WTC11 (cell line): ENCODE results near the gene DCST2. TPM values are rescaled to one million over a fixed set of nuclear protein-coding genes. Genes with fewer than 3 reads are reported as not detected.

ENCODE experiments used
- ATAC-seq: fragments of 200-7000 bp; cut with Tn5 transposase; 2 replicates; pipeline ENCODE4 v1.10.0; 2021; ENCODE audit warnings: mild to moderate bottlenecking, moderate library complexity
- CTCF ChIA-PET: fragments of 300-600 bp; sonication (Branson Sonifier 250); formaldehyde crosslinking; loops from one replicate; lab custom pipeline; 2021; ENCODE audit warnings: antibody characterized with exemption; lab: Charles Lee
- POLR2A ChIA-PET: fragments of 350-600 bp; sonication (Branson Sonifier 250); formaldehyde crosslinking; loops from one replicate; lab custom pipeline; 2021; ENCODE audit warnings: antibody characterized with exemption; lab: Charles Lee
- DNase-seq: peaks from one replicate; pipeline ENCODE4 v3.0.0; 2021; ENCODE audit warnings: low spot score
- H3K27ac Mint-ChIP-seq: 2 replicates; pipeline ENCODE4 v1.8.0; 2021; ENCODE audit warnings: mixed read lengths
- H3K27me3 Mint-ChIP-seq: 2 replicates; pipeline ENCODE4 v1.8.0; 2021; ENCODE audit warnings: low read depth, mild to moderate bottlenecking, moderate library complexity, mixed read lengths
- H3K36me3 Mint-ChIP-seq: 2 replicates; pipeline ENCODE4 v1.8.0; 2021; ENCODE audit warnings: mixed read lengths
- H3K4me1 Mint-ChIP-seq: 2 replicates; pipeline ENCODE4 v1.8.0; 2022; ENCODE audit warnings: mixed read lengths
- H3K4me3 Mint-ChIP-seq: 2 replicates; pipeline ENCODE4 v1.8.0; 2021; ENCODE audit warnings: mild to moderate bottlenecking, moderate library complexity, mixed read lengths
- H3K9me3 Mint-ChIP-seq: 2 replicates; pipeline ENCODE4 v1.8.0; 2021; ENCODE audit warnings: mixed read lengths
- CREM ChIP-seq: sonication (generic); formaldehyde crosslinking; IDR thresholded peaks from 2 replicates; pipeline ENCODE4 v1.8.1; 2022; ENCODE audit warnings: mild to moderate bottlenecking, missing genetic modification reagents, moderate library complexity
- EMX1 ChIP-seq: fragments of 250-450 bp; sonication (Bioruptor Pico); IDR thresholded peaks from 2 replicates; pipeline ENCODE4 v1.8.0; 2021; ENCODE audit warnings: mild to moderate bottlenecking
- GTF2I ChIP-seq: fragments of 250-450 bp; sonication (Bioruptor Pico); conservative IDR thresholded peaks from 2 replicates; pipeline ENCODE4 v1.4.0; 2021; ENCODE audit warnings: mild to moderate bottlenecking
- JUN ChIP-seq: sonication (generic); formaldehyde crosslinking; IDR thresholded peaks from 2 replicates; pipeline ENCODE4 v1.8.0; 2023; ENCODE audit warnings: mild to moderate bottlenecking, missing genetic modification reagents
- OVOL2 ChIP-seq: fragments of 250-450 bp; sonication (Bioruptor Pico); IDR thresholded peaks from 2 replicates; pipeline ENCODE4 v1.9.0; 2021; ENCODE audit warnings: mild to moderate bottlenecking, borderline replicate concordance
- TEAD4 ChIP-seq: sonication (generic); formaldehyde crosslinking; IDR thresholded peaks from 2 replicates; pipeline ENCODE4 v1.8.0; 2022; ENCODE audit warnings: mild to moderate bottlenecking, missing genetic modification reagents
- total RNA-seq: library from RNA; stranded (reverse); gene quantifications from 3 replicates; pipeline ENCODE4 v1.2.3, GENCODE V29; 2021
- TF ChIP-seq, protein P1 (sequence below): fragments of 250-450 bp; sonication (Bioruptor Pico); IDR thresholded peaks from 2 replicates; pipeline ENCODE4 v1.9.0; 2021; ENCODE audit warnings: moderate library complexity, mild to moderate bottlenecking, inconsistent platforms, borderline replicate concordance
- TF ChIP-seq, protein P2 (sequence below): sonication (generic); formaldehyde crosslinking; conservative IDR thresholded peaks from 2 replicates; pipeline ENCODE4 v1.8.1; 2022; ENCODE audit warnings: mild to moderate bottlenecking, missing genetic modification reagents
- TF ChIP-seq, protein P3 (sequence below): sonication (generic); formaldehyde crosslinking; IDR thresholded peaks from 2 replicates; pipeline ENCODE4 v1.8.0; 2022; ENCODE audit warnings: mild to moderate bottlenecking, missing genetic modification reagents
- TF ChIP-seq, protein P4 (sequence below): sonication (generic); formaldehyde crosslinking; IDR thresholded peaks from 2 replicates; pipeline ENCODE4 v1.8.1; 2023; ENCODE audit warnings: mild to moderate bottlenecking, missing genetic modification reagents, borderline replicate concordance
- TF ChIP-seq, protein P5 (sequence below): sonication (generic); formaldehyde crosslinking; IDR thresholded peaks from 2 replicates; pipeline ENCODE4 v1.8.1; 2022; ENCODE audit warnings: low read depth, mild to moderate bottlenecking, moderate library complexity, missing genetic modification reagents, borderline replicate concordance
- TF ChIP-seq, protein P6 (sequence below): sonication (generic); formaldehyde crosslinking; IDR thresholded peaks from 2 replicates; pipeline ENCODE4 v1.8.1; 2023; ENCODE audit warnings: mild to moderate bottlenecking, moderate library complexity, missing genetic modification reagents

The DCST2 gene
- total RNA-seq, 1 experiment from 2014 or later, result 0.83 TPM

DNA sequence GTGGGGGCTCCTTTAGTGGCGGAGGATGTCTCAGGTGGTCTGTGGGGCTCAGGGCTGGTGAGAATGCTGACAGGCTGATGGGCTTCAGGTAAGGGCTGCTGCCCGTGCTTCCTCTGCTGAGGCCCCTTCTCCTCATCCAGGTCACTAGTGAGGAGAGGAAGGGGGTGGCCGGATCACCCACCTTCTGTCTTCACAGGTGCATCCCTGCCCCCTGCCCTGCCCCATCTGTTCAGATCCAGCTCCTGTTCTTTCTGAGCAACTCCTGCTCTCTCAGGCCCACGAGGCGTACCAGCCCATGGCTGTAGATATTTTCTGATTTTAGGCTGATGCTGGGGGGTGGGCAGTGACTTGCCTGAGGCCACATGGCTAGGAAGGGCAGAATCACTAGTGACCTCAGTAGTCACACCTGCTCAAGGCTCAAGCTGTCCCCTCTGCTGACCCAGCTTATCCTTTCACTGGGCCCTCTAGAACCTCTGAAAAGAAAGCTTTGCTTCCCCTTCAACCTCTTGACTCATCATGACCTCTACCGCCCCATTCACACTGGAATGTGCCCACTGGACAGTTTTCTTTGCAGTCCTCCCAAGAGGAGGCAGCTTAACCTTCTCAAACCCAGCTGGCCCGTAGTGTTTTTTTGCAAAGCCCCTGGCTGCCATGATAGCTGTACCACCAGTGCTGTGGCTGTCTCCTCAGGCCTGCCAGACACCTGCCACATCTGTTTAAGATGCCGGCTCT, 14.8 kb downstream of the DCST2 start:
- TF ChIP-seq JUN (CRISPR knock-in tag), result no peak
- TF ChIP-seq, protein P1, sequence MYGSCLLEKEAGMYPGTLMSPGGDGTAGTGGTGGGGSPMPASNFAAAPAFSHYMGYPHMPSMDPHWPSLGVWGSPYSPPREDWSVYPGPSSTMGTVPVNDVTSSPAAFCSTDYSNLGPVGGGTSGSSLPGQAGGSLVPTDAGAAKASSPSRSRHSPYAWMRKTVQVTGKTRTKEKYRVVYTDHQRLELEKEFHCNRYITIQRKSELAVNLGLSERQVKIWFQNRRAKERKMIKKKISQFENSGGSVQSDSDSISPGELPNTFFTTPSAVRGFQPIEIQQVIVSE (CRISPR knock-in tag), result no peak
- TF ChIP-seq, protein P2, sequence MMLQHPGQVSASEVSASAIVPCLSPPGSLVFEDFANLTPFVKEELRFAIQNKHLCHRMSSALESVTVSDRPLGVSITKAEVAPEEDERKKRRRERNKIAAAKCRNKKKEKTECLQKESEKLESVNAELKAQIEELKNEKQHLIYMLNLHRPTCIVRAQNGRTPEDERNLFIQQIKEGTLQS, result no peak
- no peak overlapping the region for H3K4me3 Mint-ChIP-seq
- ATAC-seq (no peak), DNase-seq (no peak)
- no peaks in the 10 kb centered on the region for H3K9me3 Mint-ChIP-seq
- peaks cover 34% of the 10 kb centered on the region for H3K4me1 Mint-ChIP-seq
- no peak overlapping the region for H3K27ac Mint-ChIP-seq
- peaks cover 4% of the 10 kb centered on the region; the same call in 1 of the 2 replicates for H3K27me3 Mint-ChIP-seq
- POLR2A ChIA-PET, result interaction anchor here (1.5 to 2.0 kb wide), 3 partner anchors 25 to 48 kb away, joined by 3 to 14 read pairs (median 3); partner anchors contain the start of genes LENEP and SHC1
- CTCF ChIA-PET, result interaction anchor here (1.0 to 4.9 kb wide), 16 partner anchors 12 to 208 kb away, joined by 3 to 49 read pairs (median 10); partner anchors contain the start of genes ADAM15, LENEP, PBXIP1 and SHC1
- H3K36me3 Mint-ChIP-seq, result peaks cover 3% of the 10 kb centered on the region; the same call in 1 of the 2 replicates

DNA sequence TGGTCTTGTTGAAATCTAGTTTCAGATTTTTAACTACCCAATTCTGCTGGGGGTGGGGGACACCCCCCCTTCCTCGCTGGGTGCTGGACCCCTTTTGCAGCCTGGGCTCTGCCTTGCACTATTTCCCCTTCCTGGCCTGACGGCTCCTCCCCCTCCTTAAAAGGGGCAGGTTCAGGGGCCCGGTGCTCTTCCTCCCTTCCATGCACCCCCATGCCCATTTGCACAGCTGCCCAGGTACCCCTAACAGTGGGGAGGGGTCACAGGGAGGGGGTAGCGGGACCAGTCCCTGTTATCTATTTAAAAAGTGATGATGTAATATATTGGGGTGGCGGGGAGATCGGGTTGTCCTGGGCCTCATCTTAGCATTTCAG, 15.7 kb downstream of the DCST2 start:
- TF ChIP-seq GTF2I (CRISPR knock-in tag) (no peak), CREM (no peak), OVOL2 (CRISPR knock-in tag) (no peak), TEAD4 (CRISPR knock-in tag) (no peak), EMX1 (CRISPR knock-in tag) (no peak)
- TF ChIP-seq, protein P3, sequence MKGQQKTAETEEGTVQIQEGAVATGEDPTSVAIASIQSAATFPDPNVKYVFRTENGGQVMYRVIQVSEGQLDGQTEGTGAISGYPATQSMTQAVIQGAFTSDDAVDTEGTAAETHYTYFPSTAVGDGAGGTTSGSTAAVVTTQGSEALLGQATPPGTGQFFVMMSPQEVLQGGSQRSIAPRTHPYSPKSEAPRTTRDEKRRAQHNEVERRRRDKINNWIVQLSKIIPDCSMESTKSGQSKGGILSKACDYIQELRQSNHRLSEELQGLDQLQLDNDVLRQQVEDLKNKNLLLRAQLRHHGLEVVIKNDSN (CRISPR knock-in tag), result no peak
- TF ChIP-seq, protein P4, sequence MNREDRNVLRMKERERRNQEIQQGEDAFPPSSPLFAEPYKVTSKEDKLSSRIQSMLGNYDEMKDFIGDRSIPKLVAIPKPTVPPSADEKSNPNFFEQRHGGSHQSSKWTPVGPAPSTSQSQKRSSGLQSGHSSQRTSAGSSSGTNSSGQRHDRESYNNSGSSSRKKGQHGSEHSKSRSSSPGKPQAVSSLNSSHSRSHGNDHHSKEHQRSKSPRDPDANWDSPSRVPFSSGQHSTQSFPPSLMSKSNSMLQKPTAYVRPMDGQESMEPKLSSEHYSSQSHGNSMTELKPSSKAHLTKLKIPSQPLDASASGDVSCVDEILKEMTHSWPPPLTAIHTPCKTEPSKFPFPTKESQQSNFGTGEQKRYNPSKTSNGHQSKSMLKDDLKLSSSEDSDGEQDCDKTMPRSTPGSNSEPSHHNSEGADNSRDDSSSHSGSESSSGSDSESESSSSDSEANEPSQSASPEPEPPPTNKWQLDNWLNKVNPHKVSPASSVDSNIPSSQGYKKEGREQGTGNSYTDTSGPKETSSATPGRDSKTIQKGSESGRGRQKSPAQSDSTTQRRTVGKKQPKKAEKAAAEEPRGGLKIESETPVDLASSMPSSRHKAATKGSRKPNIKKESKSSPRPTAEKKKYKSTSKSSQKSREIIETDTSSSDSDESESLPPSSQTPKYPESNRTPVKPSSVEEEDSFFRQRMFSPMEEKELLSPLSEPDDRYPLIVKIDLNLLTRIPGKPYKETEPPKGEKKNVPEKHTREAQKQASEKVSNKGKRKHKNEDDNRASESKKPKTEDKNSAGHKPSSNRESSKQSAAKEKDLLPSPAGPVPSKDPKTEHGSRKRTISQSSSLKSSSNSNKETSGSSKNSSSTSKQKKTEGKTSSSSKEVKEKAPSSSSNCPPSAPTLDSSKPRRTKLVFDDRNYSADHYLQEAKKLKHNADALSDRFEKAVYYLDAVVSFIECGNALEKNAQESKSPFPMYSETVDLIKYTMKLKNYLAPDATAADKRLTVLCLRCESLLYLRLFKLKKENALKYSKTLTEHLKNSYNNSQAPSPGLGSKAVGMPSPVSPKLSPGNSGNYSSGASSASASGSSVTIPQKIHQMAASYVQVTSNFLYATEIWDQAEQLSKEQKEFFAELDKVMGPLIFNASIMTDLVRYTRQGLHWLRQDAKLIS, result no peak
- TF ChIP-seq, protein P5, sequence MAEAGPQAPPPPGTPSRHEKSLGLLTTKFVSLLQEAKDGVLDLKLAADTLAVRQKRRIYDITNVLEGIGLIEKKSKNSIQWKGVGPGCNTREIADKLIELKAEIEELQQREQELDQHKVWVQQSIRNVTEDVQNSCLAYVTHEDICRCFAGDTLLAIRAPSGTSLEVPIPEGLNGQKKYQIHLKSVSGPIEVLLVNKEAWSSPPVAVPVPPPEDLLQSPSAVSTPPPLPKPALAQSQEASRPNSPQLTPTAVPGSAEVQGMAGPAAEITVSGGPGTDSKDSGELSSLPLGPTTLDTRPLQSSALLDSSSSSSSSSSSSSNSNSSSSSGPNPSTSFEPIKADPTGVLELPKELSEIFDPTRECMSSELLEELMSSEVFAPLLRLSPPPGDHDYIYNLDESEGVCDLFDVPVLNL (CRISPR knock-in tag), result no peak
- TF ChIP-seq, protein P6, sequence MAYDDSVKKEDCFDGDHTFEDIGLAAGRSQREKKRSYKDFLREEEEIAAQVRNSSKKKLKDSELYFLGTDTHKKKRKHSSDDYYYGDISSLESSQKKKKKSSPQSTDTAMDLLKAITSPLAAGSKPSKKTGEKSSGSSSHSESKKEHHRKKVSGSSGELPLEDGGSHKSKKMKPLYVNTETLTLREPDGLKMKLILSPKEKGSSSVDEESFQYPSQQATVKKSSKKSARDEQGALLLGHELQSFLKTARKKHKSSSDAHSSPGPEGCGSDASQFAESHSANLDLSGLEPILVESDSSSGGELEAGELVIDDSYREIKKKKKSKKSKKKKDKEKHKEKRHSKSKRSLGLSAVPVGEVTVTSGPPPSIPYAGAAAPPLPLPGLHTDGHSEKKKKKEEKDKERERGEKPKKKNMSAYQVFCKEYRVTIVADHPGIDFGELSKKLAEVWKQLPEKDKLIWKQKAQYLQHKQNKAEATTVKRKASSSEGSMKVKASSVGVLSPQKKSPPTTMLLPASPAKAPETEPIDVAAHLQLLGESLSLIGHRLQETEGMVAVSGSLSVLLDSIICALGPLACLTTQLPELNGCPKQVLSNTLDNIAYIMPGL (CRISPR knock-in tag), result no peak
- TF ChIP-seq, protein P2, result no peak
- POLR2A ChIA-PET, result interaction anchor here (0.7 to 3.5 kb wide), 10 partner anchors 15 to 49 kb away, joined by 3 to 28 read pairs (median 4); partner anchors contain the start of genes ADAM15, LENEP, SHC1 and ZBTB7B
- no peaks in the 10 kb centered on the region for H3K9me3 Mint-ChIP-seq
- H3K27ac Mint-ChIP-seq, result no peak overlapping the region
- CTCF ChIA-PET, result interaction anchor here (0.6 to 6.8 kb wide), 46 partner anchors 8 to 209 kb away, joined by 3 to 79 read pairs (median 8); partner anchors contain the start of genes ADAM15, DCST1, DCST2 and EFNA3
- H3K36me3 Mint-ChIP-seq, result peaks cover 6% of the 10 kb centered on the region; the same call in 1 of the 2 replicates
- peaks cover 4% of the 10 kb centered on the region; the same call in 1 of the 2 replicates for H3K27me3 Mint-ChIP-seq
- ATAC-seq (no peak), DNase-seq (no peak)
- peak overlapping the region; percentile 62 for H3K4me3 Mint-ChIP-seq
- peaks cover 40% of the 10 kb centered on the region for H3K4me1 Mint-ChIP-seq
